Endometrial microvascular endothelial cells (primary cell): ENCODE data around the gene RAVER2. TPM values are rescaled to one million over a fixed set of nuclear protein-coding genes. Genes with fewer than 3 reads are reported as not detected.
"Not testable (repeated sequence)": the region's sequence is repeated elsewhere in the genome, so short reads cannot be mapped to it uniquely, and the experiment has no call there.

Experiments used
- in situ Hi-C: cut with HindIII; loops from 2 replicates; pipeline ENCODE4 v1.10.0; 2017; ENCODE audit warnings: low sequenced_read_pairs, low pct_unique_long_range_greater_than_20kb; ENCODE audit errors: inconsistent ontology term
- total RNA-seq: library from RNA; depleted of rRNA; stranded (reverse); fragments of >200 nt; gene quantifications from one replicate; pipeline ENCODE4 v1.2.3, GENCODE V29; 2015; ENCODE audit errors: inconsistent ontology term

Gene RAVER2
- total RNA-seq, 1 donor from 2014 or later, result 13.2 TPM

DNA sequence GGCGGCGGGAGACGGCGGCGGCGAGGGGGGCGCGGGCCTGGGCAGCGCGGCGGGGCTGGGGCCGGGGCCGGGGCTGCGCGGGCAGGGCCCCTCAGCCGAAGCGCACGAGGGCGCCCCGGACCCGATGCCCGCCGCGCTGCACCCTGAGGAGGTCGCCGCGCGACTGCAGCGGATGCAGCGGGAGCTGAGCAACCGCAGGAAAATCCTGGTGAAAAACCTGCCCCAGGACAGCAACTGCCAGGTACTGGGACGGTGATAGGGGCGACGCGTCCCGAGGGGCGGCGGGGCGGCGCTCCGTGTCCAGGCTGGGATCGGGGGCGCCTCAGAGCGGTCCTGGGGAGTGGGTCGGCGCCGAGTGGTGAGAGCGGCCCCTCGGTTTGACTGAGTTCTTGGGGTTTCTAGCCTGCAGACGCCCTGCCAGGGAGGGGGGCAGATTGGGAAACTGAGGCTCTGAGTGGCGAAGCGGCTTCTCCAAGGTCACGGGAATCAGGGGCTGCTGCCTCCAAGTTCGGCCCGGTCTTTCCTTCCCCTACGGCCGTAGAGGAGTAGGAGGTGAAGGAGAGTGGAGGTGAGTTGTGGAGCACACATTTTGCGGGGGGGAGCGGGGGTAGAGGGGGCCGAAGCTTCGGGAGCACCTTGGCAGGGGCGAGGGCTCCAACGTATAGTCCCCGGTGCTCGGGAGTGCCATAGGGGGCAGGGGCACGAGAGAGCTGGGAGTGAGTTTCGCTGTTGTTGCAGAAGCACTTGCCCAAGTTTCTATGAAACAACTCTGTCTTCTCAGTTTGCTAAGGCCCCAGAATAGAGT is 508 bp downstream of the RAVER2 start:
- in situ Hi-C loops, result no loop called here

DNA sequence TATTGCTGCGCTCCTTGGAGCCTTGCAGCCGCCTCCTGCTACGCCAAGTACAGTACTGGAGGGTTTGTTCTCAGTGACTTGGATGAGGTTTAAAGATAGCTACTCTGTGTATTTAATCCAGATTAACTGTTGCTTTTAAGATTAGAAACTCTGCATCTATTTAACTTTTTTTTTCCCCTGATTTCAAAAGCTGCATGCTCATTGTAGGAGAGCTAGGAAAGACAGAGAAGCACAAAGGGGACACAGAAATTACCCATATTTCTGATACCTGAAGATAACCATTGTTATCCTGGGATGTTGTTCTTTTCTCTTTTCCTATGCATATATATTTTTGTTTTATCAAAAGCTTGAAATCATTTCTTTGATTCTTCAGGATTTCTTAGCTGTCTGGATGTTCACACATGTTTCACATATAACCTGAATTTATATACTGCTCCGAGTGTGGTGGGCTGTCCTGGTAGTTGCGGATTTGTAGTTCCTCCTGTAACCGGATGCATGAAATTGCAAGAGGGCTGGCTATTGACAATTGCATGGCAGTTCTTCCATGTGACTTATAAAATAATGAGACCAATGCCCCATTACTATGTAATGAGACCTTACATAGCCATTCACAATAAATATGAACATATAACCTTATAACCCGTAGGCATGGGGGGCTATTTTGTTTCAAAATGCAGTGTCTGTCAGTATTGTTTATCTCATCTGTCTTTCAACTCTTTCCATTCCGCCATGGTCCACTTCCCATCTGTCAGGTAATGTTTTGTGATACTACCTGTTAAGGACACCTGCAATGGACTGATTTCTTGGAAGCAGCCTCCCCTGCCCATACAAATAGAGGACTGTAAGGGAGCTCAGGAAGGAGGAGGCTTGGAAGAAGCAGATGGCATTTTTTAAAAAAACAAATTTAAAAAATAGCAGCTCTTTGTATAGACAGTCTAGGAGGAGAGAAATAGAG is 1.4 kb downstream of the RAVER2 start:
- in situ Hi-C loops, result no loop called here

DNA sequence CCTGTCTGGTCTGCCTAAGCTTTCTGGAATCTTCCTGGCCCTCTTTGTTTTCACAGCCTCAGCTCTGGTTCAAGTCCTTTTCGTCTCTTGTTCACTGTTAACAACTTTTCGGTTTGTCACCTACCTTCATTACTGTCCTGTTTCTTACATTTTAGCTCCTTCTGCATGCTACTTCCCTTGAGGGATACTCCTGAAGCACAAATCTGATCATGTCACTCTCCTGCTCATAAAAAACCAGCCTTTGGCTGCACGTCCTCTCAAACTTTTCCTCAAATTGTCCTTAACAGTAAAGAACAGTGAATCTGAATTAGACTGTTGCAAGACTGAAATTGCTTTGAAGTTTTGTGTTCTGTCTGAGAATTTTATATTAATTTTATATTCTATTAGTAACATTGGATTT is 3.3 kb downstream of the RAVER2 start:
- in situ Hi-C loops, result no loop called here

DNA sequence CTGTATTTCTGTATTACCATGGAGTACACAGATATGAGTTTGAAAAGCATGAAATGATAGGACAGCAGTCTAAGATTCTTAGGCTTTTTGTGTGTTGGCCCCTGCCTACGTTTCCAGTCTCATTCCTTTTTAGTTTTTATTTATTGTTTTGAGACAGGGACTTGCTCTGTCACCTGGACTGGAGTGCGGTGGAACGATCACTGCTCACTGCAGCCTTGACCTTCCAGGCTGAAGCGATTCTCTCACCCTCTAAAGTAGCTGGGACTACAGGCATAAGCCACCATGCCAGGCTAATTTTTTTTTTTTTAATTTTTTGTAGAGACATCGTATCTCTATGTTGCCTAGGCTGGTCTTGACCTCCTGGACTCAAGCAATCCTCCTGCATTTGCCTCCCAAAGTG is 3.8 kb downstream of the RAVER2 start:
- in situ Hi-C loops, result no loop called here

DNA sequence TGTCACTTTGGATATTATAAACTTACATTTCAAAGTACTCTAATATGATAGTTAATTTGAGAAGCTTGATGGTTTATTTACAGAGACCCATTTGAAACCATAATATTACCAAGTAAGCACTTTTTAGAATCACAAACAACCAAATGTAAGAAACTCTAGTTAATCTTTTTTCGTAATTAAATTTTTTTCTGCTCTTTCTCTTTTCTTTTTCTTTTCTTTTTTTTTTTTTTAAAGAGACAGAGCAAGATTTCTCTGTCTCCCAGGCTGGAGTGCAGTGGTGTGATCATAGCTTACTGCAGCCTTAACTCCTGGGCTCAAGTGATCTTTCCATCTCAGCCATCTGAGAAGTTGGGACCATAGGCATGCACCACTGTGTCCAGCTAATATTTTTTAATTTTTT is 5.2 kb downstream of the RAVER2 start:
- in situ Hi-C loops, result no loop called here

DNA sequence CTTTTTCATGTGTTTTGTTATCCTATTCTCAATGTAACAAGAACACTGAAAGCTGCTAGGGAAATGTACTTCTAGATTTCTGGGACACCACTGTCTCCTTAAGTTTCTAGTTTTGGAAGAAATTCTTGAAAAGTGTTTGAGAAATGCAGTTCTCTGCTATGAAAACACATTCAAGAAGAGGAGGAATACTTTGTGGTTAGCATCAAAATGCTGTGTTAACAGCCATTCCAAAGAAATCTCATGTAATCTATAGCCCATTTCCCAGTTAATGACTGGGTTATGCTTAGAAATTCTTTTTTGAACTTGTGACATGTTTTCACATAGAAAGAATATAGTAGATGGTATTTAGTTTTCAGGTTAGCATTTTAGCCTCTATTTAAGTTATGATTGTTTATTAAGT is 6.0 kb downstream of the RAVER2 start:
- in situ Hi-C loops, result no loop called here

DNA sequence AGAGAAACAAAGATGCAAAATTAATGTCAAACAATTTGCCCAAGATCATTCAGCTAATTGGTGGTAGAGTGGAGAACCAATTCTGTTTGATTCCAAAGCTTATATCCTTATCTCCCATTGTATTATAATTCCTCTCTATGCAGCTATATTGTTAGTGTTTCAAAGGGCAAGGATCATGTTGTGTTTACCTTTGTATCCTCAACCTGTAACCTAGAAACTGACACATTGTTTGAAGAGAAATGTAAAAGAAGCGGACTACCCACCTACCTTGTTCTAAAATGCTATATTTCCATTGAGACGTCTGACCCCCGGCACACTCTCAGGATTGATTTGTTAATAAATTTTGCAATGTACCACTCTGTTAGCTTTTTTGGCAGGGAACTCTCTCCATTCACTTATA is 9.3 kb downstream of the RAVER2 start:
- in situ Hi-C loops, result no loop called here

DNA sequence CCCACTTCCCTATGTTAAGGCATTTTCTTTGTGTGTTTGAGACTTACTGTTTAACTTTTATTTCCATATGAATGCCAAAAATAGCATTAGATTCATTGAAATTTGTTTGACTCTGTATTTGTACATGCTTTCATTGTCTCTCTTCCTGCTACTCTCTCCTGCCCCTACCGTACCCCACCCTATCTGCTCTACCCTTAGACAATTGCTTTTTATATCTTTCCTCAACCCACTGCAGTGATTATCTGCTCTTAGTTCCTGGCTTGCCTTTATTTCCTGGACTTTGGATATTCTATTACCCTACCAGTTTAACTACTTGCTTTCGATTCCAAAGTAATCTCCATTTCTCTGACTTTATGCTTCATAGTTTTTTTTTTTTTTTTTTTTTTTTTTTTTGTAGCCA is 10.5 kb downstream of the RAVER2 start:
- in situ Hi-C loops, result no loop called here

DNA sequence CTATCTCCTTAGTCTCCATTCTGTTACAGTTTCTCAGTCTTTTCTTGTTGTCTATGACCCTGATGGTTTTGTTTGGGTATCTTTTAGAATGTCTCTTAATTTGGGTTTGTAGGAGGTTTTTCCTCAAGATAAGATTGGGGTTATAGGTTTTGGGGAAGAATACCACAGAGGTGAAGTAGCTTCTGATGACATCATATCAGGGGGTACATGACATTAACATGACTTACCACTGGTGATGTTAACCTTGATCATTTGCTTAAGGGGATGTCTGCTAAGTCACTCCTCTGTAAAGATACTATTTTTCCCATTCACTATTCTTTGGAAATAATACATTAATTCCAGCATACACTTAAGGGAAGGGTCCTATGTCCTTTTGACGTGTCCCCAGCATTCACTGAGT is 11.9 kb downstream of the RAVER2 start:
- in situ Hi-C loops, result no loop called here

DNA sequence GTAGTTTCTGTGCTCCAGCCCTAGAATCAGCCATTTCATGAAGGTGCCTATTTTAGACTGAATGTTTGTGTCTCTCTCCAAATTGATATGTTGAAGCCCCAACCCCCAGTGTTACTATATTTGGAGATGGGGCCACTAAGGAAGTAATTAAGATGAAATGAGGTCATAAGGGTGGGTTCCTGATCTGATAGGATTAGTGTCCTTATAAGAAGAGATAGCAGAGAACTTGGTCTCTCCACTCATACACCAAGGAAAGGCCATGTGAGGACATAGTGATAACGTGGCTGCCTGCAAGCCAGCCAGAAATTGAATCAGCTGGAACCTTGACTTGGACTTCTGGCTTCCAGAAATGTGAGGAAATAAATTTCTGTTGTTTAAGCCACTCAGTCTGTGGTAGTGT is 12.3 kb downstream of the RAVER2 start:
- in situ Hi-C loops, result no loop called here

DNA sequence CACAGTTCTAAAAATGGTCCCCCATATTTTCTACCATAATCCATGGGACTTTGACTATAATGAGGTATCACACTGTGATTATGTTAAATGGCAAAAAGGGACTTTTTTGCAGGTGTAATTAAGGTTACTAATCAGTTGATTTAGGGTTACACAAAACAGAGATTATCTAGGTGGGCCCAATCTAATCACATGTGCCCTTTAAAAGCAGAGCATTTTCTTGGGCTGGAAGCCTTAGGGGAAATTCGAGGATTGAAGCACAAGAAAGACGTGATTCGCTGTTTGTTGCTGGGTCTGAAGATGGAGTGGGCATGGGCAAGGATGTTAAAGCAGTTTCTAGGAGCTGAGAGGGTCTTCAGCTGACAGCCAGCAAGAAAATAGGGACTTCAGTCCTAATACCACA is 13.4 kb downstream of the RAVER2 start:
- in situ Hi-C loops, result no loop called here

DNA sequence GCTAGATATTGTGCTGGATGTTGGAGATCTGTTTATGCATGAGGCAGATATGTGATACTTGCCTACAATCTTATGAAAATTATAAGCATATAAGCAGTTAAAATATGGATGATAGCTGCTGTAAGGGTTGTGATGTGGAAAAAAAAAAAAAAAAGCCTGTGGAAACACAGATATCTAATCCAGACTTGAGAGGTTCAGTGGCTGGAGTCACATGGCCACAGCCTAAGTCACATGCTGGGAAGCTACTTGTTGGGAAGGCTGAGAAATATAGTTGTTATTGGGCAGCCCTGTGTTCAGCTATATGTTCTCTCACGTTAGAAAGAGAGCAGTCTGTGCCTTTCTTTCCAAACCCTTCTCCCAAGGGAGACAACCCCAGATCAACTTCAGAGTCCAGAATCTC is 15.1 kb downstream of the RAVER2 start:
- in situ Hi-C loops, result no loop called here

DNA sequence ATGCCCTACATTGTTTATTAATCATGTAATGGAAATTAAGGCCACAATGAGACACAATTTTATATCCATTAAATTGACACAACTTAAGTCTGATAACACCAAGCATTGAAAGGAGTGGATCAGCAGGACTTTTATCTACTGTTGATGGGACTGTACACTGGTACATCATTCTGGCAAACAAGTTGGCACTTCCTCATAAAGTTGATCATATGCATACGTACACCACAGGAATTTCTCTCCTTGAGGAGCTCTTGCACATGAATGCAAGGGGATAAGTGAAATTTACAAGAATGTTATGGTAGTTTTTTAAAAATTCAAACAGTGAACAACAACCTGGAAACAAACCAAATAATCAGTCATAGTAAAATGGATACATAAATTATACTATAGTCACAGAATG is 20.1 kb downstream of the RAVER2 start:
- in situ Hi-C loops, result no loop called here

DNA sequence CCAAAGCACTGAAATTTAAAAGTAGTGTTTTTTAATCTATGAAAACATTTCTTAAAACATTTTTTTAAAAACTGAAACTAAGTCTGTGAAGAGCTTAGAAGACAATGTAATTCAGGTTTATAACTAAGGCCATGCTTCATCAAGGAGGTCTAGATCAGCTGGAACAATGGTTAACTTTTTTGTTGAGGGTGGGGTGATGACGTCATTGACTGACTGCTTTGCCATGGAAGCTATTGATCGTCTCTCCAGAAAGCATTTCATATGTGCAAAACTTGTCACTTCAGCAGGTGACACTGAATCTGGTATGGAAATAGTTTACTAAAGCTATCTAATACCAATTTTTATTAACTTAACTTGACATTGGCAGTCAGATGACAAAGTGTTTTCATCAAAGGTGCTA is 21.0 kb downstream of the RAVER2 start:
- in situ Hi-C loops, result no loop called here

DNA sequence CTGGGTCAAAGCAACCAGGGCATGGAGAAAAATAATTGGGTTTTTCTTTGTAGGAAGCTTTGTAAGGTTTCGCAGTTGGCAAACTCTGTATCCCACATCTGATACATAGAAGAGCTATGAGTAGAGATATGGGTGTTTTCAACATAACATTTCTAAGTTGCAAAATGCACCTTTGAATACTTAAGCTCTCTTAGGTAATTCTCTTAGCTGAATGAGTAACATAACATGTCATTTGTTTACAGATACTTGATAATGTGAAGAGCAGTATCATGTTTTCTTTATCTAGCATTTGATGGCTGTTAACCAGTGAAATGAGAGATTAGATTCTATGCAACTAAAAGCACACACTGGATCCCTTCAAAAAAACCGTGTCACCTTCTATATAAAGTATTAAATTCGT is 21.6 kb downstream of the RAVER2 start:
- in situ Hi-C loops, result no loop called here

DNA sequence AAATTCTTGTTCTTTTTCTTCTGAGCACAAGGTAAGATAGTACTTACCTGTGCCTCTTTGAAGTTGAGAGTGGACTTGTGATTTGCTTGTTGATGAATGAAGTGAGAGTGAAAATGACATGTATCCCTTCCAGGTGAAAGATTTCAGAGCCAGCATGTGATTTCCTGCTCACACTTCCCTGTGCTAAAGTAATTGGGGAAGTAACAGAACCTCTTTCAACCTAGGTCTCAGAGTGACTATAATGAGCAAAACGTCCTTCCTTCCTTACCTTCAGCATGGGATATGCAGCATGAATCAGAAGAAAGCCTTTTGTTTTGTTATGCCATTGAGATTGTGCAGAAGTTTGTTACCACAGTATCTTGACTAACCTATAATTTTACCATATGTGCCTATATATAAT is 24.6 kb downstream of the RAVER2 start:
- in situ Hi-C loops, result no loop called here

DNA sequence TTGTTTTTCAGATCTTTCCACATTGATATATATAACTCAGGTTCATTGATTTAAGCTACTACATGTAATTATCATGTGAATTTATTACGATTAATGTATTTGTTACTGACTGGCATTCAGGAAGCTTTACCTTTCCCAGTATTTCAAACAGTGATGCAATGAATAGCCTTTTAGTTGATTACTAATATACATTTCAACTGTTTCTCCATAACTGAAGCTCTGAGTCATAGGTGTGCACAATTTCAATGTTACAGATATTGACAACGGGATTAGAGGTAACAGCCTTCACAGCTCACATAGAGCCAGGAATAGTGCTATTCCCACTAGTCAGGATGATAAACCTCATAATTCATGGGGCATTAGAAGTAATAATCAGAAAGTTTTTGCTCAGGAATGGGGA is 25.1 kb downstream of the RAVER2 start:
- in situ Hi-C loops, result no loop called here

DNA sequence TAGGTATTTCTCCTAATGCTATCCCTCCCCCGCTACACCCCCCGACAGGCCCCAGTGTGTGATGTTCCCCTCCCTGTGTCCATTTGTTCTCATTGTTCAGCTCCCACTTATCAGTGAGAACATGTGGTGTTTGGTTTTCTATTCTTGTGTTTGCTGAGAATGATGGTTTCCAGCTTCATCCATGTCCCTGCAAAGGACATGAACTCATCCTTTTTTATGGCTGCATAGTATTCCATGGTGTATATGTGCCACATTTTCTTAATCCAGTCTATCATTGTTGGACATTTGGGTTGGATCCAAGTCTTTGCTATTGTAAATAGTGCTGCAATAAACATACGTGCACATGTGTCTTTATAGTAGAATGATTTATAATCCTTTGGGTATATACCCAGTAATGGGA is 28.4 kb downstream of the RAVER2 start:
- in situ Hi-C loops, result not testable (repeated sequence)

DNA sequence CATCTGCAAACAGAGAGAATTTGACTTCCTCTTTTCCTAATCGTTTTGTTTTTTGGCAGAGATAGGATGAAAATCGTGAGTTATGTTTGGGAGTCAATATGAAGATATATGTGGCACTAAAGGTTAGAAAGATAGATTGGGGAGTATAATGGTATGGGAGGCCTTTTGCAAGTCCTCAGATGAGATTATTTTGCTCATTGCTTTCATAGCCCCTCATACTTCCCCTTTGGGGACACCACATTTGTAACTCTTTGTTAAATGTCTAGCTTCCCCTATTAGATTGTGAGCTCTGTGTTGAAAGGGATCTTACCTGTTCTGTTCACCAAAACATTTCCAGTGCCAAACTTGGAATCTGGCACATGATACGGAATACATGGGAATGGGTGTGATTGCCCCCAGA is 30.2 kb downstream of the RAVER2 start:
- in situ Hi-C loops, result no loop called here

DNA sequence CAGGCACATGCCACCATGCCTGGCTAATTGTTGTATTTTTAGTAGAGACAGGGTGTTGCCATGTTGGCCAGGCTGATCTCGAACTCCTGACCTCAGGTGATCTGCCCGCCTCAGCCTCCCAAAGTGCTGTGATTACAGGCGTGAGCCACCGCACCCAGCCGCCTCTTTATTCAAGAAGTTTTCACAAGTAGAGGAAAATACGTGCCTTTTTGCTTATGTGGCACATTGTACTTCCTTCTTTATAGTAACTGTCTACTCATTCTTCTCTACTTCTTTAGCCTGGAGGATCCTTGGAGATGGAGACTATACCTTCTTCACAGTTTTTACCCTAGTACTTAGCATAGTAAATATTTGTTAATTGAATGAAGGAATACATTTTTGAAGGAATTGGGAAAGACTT is 37.2 kb downstream of the RAVER2 start:
- in situ Hi-C loops, result not testable (repeated sequence)
